Effector CD4-positive, alpha-beta T cell (primary cell): Measurements from ENCODE around the gene RAB18.
"Not testable (repeated sequence)": the region's sequence is repeated elsewhere in the genome, so short reads cannot be mapped to it uniquely, and the experiment has no call there.

Experiments
- DNase-seq: peaks from one replicate; pipeline ENCODE4 v3.0.0-alpha.2; 2020
- total RNA-seq: gene quantifications from one replicate; lab custom pipeline; 2026; lab: John Stamatoyannopoulos, UW

Gene RAB18
- total RNA-seq, result 95.3 reads per million, percentile 82 among the genes with 10 or more reads in this experiment

DNA sequence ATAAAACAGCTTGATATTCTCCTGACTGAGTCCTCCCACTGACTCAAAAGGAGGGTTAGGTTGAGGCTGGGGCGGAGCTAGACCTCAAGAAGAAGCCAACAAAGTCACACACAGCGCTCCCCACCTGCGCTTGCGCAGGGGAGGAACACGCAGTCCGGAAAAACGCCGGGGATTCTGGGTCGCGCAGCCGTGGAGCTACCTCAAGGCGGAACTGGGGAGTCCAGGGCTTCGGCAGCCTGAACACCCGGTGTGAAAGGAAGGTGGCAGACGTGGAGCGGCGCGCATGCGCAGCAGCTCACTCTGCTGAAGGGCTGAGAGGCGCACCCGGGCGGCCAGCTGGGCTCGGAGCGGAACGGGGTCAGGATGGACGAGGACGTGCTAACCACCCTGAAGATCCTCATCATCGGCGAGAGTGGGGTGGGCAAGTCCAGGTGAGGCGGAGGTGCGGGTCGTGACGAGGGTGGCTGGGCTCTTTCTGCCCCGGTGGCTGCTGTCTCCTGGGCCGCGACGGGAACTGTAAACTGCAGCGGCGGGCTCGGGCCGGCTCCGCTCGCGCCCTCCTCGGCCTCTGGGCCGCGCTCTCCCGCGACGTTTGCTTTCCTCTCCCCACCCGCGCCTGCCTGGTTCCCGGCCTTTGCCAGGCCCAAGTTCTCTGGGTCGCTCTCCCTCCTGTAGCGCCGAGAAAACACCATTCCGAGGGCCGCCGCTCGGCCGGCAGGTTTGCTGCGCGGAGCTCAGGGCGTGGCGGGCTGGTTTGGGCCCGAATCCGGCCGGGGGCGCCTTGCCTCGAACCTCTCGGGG is at the start of gene RAB18:
Gene RAB18 (plus strand): TSS at position 298 of the 801 bp plus-strand sequence. CDS start 66 bp downstream, at position 364.
- DNase-seq, result peak; percentile 98

DNA sequence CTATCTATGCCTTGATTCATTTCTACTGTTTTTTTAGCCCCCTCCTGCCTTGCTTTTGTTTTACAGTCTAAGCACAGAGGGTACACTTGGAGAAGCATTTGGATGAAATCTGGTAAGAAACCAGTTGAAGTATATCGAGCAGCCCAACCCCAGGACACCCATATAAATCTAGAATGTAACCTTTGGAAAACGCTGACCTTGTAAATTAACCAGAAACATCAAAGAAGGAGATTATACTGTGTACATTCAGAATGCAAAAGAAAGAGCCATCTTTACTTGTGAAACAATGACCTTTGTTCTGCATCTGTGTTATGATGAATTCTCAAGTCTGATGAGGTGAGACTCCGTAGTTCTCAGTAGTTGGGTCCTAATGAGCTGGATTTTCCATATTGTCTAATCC is 49.3 kb upstream of the RAB18 start:
- no peak for DNase-seq

DNA sequence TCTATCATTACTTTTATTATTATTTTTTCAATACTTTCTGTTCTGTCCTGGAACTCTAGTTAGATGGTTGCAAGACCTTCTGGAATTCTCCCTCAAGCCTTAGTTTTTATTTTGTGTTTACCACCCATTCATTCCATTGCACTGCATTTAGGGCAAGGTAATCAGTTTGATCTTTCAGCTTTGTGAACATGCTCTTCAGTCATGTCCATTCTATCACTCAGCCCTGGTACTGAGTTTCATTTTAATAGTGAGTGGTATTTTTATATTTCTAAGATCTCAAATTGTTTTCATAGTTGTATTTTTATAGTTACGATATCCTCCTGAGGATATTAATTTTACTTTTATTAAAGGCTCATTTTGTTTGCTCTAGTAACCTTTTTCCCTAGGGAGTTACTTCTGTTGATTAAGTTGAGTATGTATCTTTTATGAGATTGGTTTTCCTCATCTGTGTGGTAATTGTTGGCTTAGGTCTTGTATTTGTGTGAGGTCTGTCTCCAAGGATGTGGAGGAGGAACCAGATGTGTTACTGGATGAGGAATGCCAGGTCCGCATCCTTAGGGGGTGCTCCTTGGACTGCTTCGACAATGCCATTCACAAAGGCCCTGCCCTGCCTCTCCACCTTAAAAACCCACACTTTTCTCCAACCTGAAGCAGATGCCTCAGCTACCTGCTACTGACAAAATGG is 46.7 kb upstream of the RAB18 start:
- no peak for DNase-seq

DNA sequence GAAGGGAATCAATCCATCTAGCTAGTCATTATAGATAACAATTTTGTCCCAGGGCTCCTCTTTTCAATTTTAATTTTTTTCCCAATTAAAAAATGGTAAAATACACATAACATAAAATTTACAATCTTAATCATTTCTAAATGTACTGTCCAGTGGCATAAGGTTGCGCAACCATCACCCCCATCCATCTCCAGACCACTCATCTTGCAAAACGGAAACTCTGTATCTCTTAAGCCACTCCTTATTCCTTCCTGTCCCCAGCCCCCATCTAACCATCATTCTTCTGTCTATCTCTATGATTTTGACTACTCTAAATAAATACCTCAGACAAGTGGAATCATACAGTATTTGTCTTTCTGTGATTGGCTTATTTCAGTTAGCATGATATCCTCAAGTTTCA is 46.1 kb upstream of the RAB18 start:
- DNase-seq, result no peak

DNA sequence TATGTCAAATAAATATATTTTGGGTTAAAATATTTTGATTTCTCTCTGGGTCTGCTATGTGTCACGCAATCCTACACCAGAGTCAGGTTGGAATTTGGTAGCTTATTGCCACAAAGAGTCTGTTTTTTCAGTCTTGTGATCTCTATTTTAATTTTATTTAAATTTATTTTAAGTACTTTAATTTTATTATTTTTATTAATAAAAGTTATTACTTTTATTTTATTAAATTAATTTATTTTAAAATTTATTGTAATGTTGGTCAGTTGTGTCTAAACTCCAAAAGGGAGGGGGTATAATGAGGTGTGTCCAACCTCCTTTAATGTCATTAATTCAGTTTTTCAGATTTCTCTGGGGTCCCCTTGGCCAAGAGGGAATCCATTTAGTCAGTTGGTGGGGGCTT is 42.8 kb upstream of the RAB18 start:
- no peak for DNase-seq

DNA sequence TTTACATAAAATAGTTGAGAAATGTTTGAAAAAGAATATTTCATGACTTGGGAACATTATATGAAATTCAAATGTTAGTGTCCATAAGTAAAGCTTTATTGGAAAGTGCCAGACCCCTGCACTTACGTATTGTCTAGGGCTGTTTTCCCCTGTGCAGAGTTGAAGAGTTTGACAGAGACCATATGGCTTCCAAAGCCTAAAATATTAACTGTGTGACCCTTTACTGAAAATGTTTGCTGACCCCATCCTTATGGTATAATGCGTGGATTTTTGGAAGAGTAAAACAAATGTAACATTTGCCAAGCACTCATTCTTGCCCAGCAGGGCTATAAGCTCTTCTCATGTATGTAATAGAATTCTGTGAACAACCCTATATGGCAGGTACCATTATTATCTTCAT is 40.1 kb upstream of the RAB18 start:
- no peak for DNase-seq

DNA sequence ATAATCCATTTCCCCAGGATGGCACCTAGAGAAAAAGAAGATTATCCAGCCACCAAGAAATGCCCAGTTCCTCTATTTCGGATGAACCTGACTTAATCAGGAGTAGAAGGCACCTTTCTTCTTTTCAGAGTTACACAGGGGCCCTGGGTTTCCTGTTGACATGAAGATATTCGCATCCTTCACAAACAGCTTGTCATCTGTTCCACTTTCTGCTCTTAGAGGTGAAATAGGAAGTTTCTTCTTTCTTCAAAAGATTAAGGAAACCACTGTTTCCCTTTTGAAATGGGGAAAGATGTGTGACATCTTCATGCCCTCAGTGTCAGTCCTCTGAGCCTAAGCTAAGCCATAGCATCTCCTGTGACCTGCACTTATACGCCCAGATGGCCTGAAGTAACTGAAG is 39.1 kb upstream of the RAB18 start:
- DNase-seq, result no peak

- not testable (repeated sequence) for DNase-seq
Observed at GRCh38 chr10:27465596-27465995, 38.5 kb upstream of the RAB18 start.

GRCh38 chr10:27470885-27471284 is 33.2 kb upstream of the RAB18 start:
- DNase-seq, result no peak

GRCh38 chr10:27474741-27475140 is 29.4 kb upstream of the RAB18 start:
- no peak for DNase-seq

DNA sequence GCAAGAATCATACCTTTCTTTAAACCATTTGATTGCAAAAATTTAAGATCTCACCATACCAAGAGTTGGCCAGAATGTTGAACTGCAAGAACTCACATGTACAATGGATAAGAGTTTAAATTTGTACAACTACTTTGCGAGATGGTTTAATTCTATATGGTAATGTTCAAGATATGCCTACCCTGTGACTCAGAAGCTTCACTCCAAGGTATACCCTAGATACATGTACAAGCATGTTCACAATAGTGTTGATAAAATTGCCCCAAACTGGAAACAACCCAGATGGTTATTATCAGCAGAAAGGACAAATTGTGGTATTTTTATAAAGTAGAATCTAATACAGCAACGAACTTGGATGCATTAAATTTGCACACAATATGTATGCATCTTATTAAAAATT is 25.1 kb upstream of the RAB18 start:
- no peak for DNase-seq

DNA sequence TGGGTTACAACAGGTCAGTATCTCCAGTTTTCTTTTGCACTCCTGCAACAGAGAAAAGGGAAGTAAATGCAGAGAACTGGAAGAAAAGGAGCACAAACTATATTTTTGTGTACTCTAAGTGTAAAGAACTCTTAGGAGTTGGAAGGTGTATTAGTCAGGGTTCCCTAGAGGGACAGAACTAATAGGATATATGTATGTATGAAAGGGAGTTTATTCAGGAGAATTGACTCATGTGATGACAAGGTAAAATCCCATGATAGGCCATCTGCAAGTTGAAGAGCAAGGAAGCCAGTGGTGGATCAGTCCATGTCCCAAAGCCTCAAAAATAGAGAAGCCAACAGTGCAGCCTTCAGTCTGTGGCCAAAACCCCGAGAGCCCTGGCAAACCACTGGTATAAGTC is 22.6 kb upstream of the RAB18 start:
- no peak for DNase-seq

- DNase-seq, result no peak
Observed at GRCh38 chr10:27482984-27483956, 20.8 kb upstream of the RAB18 start.

DNA sequence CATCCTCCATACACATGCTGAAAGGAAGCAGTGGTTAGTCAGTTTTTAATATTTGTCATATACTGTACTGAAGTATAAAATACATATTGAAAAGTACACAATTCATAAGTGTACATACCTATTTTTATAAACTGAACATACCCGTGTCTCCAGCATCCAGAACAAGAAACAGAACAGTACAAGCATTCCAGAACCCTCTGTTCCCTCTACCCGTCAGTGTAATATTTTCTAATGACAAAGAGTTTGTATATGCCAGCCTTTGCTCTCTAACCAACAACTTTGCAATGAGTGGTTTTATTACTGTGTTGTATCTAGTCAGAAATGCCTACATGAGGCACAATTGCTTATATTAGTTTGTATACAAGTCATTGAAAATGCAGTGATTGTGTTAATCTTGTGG is 18.7 kb upstream of the RAB18 start:
- DNase-seq, result no peak

DNA sequence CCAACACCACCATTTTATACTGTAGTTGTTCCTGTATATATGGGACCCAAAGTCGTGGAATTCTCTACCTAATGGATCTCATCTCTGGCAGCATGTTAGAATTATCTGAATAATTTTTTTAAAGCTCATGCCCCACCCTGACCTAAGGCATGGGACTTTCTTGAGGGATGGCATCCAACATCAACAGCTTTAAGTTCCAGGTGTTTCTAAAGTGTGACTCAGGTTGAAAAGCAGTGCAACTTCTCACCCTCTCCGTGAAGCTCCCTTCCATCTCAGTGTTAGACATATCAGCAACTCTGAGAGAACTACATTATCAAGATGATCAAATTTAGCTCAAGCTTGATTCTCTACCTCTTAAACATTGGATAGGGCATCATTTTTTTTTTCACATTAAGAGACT is 18.1 kb upstream of the RAB18 start:
- DNase-seq, result no peak

DNA sequence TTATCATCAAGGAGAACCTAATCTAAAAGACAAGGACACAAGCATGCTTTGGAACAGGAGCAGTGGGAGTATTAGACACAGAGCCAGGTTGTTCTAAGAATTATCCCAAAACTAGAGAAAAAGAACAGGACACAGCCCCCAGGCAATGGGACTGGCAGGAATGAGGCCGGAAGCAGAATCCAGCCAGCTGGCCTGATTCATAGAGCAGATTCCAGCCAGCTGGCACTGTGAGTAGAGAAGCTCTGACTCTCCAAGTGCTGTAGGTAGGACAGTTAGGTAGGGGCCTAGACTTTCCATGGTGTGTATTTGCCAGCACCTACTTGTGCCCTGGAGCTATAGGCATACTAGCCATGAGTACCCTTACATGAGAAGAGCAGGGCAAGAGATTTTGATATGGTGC is 13.3 kb upstream of the RAB18 start:
- DNase-seq, result no peak

GRCh38 chr10:27494116-27494805 is 9.8 kb upstream of the RAB18 start:
- DNase-seq, result no peak

- DNase-seq, result no peak
Observed at GRCh38 chr10:27496137-27496536, 8.0 kb upstream of the RAB18 start.

- DNase-seq, result no peak
Observed at GRCh38 chr10:27500096-27500495, 4.0 kb upstream of the RAB18 start.

- DNase-seq, result no peak
Observed at GRCh38 chr10:27500886-27501285, 3.2 kb upstream of the RAB18 start.

- no peak for DNase-seq
Observed at GRCh38 chr10:27503498-27504006, 552 bp upstream of the RAB18 start.

DNA sequence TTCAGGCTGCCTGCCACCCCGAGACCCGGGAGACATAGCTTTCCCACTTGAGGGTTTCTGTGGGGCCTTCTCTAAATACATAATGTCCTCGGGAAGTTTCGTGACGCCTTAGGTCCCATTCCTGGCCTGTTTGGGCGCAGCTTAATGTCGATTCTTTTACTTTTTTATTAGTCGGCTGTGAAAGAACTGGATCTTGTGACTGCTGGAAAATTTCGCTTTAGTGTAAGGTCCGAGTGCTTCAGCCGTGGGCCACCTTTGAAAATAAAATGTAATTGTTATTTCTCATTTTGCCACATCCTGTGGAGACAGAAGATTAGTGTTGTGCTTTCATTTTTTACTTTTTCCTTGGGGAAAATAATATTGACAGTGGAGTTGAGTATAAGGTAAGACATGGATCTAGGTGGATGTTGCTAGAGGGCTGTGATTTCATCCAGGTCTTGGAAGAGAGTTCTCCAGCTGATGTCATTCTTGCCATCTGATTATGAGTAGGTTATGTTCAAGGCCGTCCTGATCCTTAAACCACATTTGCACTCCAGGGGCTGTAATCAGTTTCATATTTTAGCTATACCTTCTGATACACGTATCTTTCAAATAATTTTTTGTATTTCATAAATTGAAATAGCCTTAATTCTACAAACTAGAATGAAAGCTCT is 830 bp downstream of the RAB18 start:
- DNase-seq, result no peak
